Duodenal mucosa (tissue), 2 donors: ENCODE measurements around the gene RHBDF1.

ENCODE experiments used
- H3K27ac ChIP-seq: one replicate; pipeline ENCODE4 v1.7.0; 2013; ENCODE audit warnings: low read depth, low read length
- H3K27me3 ChIP-seq, 2 donors: one replicate each; pipeline ENCODE4 v1.7.0; 2013; ENCODE audit warnings: low read length in 2 of 2, control low read depth in 1 of 2; ENCODE audit not compliant: insufficient read depth in 2 of 2, control insufficient read depth in 1 of 2
- H3K36me3 ChIP-seq, 2 donors: one replicate each; pipeline ENCODE4 v1.7.0; 2013; ENCODE audit warnings: low read length in 2 of 2, control low read depth in 1 of 2; ENCODE audit not compliant: insufficient read depth in 2 of 2, control insufficient read depth in 1 of 2
- H3K4me1 ChIP-seq, 2 donors: one replicate each; pipeline ENCODE4 v1.7.0; 2013; ENCODE audit warnings: low read length in 2 of 2, control low read depth in 1 of 2; ENCODE audit not compliant: insufficient read depth in 2 of 2, control insufficient read depth in 1 of 2
- H3K4me3 ChIP-seq, 2 donors: one replicate each; pipeline ENCODE4 v1.7.0; 2013; ENCODE audit warnings: low read length in 2 of 2, low read depth in 1 of 2
- H3K9ac ChIP-seq, 2 donors: one replicate each; pipeline ENCODE4 v1.7.0; 2013; ENCODE audit warnings: low read length in 2 of 2, low read depth in 1 of 2
- H3K9me3 ChIP-seq, 2 donors: one replicate each; pipeline ENCODE4 v1.7.0; 2013; ENCODE audit warnings: low read length in 2 of 2, control low read depth in 1 of 2; ENCODE audit not compliant: control insufficient read depth in 1 of 2

Gene RHBDF1

DNA sequence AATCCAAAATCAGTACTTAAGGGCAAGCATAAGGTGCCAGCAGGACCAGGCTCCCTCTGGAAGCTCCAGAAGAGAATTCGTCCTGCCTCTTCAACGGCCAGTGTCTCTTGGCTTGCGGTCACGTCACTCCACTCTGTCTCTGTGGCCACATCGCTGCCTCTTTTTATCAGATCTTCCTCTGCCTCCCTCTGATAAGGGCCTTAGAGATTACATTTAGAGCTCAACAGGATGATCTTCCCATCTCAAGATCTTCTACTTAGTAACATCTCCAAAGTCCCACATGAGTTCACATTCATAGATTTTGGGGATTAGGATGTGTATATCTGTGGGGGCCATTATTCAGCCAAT is 22.5 kb upstream of the RHBDF1 start:
- no peak overlapping the region for H3K4me3 ChIP-seq
- no peaks in the 10 kb centered on the region for H3K27me3 ChIP-seq
- H3K9me3 ChIP-seq, result no peaks in the 10 kb centered on the region
- no peak overlapping the region for H3K27ac ChIP-seq
- no peaks in the 10 kb centered on the region for H3K4me1 ChIP-seq
- no peak overlapping the region for H3K9ac ChIP-seq
- H3K36me3 ChIP-seq, result peaks cover 0 to 22% of the 10 kb centered on the region in 2 donors

DNA sequence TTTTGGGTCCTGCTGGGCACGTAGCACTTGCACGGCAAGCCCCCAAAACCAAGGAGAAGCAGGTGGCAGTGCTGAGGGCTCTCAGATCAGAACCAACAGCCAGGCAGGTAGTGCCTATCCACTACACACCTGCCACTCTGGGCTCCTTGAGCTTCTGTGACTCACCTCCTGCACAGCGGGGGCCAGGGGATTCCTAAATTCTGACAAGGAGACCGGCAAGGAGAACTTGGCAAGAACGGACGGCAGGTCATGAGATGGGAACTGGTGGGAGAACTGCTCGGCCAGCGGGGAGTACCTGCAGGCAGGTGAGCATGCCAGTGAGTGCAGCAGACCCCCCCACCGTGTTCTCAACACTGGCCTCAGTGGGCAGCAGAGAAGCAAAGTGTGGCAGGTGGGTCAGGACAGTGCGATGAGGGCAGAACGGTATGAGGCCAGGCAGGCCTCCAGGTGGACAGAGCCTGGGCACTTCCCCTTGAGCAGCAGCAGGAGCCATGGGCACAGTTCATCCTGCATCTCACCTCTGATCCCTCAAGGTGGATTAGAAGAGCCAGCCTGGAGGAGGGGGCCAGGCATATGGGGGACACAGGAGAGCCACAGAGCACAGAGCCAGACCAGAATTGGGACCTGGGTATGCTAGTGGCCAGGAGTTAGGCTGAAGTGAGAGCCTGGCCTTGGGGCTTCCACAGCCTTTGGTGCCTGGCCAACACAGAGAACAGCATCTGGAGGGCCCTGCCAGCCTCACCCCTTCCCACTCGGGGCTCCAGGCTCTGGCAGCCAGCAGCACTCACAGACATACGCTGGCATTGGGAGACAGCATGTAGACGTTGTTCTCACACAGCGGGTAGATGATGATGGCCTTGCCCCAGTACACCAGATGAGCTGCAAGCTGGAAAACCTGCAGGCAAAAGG is 20.3 kb upstream of the RHBDF1 start:
- H3K4me3 ChIP-seq, result no peak overlapping the region
- no peak overlapping the region for H3K9ac ChIP-seq
- H3K9me3 ChIP-seq, result no peaks in the 10 kb centered on the region
- no peak overlapping the region for H3K27ac ChIP-seq
- H3K36me3 ChIP-seq, result peaks cover 8 to 32% of the 10 kb centered on the region in 2 donors
- H3K4me1 ChIP-seq, result no peaks in the 10 kb centered on the region
- no peaks in the 10 kb centered on the region for H3K27me3 ChIP-seq

- H3K9ac ChIP-seq, result no peak overlapping the region
- no peak overlapping the region for H3K4me3 ChIP-seq
- H3K27ac ChIP-seq, result no peak overlapping the region
These were observed 19.1 kb upstream of the RHBDF1 start for GRCh38 chr16:91484-91883.

DNA sequence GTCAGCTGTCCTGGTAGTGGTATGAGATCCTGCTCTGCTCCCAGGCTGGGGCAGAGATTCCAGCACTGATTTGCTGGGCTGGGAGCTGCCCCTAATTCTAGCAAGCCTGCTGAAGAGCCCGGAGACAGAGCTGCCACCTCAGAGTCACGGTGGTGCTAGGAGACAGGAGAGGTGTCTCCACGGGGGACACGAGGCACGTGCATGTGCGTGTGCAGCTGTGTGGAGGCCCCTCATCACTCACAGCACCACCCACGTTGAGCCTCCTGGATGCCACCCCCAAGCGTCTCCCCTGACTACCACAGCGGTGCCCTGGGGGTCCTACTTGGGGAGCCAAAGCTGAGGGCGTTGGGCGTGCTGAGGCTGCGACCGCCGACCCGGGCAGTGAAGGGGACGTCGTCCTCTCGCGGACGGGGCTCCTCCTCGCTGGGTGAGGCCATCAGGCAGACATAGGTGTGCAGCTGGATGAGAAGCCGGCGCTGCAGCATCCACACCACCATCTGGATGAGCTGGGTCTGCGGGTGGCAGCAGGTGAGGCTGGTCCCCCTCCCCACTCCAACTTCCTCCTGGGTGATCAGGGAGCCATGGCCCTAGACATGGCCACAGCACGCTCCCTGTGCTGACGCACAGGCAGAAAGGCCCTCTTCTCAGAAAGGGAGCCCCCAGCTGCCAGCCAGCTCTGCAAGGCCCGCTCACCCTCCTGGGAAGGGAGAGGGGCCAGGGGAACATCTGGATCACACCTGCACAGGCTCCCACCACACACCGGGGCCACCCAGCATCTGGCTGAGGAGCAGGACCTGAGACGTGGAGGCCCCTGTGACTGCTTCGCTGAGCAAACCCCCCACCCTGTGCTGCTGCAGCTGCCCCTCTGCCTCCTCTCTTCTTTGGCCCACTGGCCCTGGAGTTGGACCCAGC is 17.2 kb upstream of the RHBDF1 start:
- Histone ChIP-seq H3K9me3 (no peaks in the 10 kb centered on the region), H3K36me3 (peaks cover 8 to 53% of the 10 kb centered on the region in 2 donors), H3K9ac (no peak overlapping the region), H3K27me3 (no peaks in the 10 kb centered on the region), H3K4me3 (no peak overlapping the region), H3K4me1 (peaks cover 7 to 10% of the 10 kb centered on the region in 2 donors), H3K27ac (no peak overlapping the region)

More at GRCh38 chr16:91484-91883, 19.1 kb upstream of the RHBDF1 start:
- Histone ChIP-seq H3K4me1 (no peaks in the 10 kb centered on the region), H3K27me3 (no peaks in the 10 kb centered on the region), H3K9me3 (no peaks in the 10 kb centered on the region), H3K36me3 (peaks cover 8 to 38% of the 10 kb centered on the region in 2 donors)

DNA sequence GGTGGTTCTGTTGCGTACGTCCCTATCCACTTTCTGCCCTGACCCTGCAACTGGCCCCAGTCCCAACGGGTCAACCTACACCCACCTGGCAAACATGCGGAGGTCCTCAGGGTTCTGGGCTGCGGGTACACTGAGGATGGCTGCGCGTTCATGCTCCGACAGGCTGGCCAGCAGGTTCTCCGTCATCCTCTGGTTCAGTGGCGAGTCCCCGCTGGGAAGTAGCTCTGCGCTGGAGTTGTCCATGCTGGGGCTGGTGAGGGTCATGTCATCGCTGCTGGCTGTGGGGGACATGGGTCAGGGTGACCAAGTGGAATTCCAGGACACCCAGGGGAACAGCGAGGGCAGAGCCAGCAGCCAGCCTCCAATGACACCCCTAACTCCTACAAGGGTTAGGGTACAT is 16.2 kb upstream of the RHBDF1 start:
- no peaks in the 10 kb centered on the region for H3K9me3 ChIP-seq
- H3K9ac ChIP-seq, result no peak overlapping the region
- peaks cover 15 to 17% of the 10 kb centered on the region in 2 donors for H3K4me1 ChIP-seq
- H3K36me3 ChIP-seq, result peaks cover 8 to 56% of the 10 kb centered on the region in 2 donors
- H3K27ac ChIP-seq, result no peak overlapping the region
- no peaks in the 10 kb centered on the region for H3K27me3 ChIP-seq
- H3K4me3 ChIP-seq, result no peak overlapping the region

- no peak overlapping the region for H3K9ac ChIP-seq
- H3K27me3 ChIP-seq, result no peaks in the 10 kb centered on the region
- peaks cover 15 to 17% of the 10 kb centered on the region in 2 donors for H3K4me1 ChIP-seq
- no peak overlapping the region for H3K27ac ChIP-seq
- no peaks in the 10 kb centered on the region for H3K9me3 ChIP-seq
- peaks cover 8 to 52% of the 10 kb centered on the region in 2 donors for H3K36me3 ChIP-seq
- H3K4me3 ChIP-seq, result no peak overlapping the region
These were observed 14.1 kb upstream of the RHBDF1 start for GRCh38 chr16:86483-86952.

GRCh38 chr16:85865-86264 is 13.4 kb upstream of the RHBDF1 start:
- Histone ChIP-seq H3K4me3 (no peak overlapping the region), H3K27me3 (no peaks in the 10 kb centered on the region), H3K9ac (no peak overlapping the region), H3K4me1 (peaks cover 15 to 17% of the 10 kb centered on the region in 2 donors), H3K27ac (no peak overlapping the region), H3K36me3 (peaks cover 8 to 52% of the 10 kb centered on the region in 2 donors), H3K9me3 (no peaks in the 10 kb centered on the region)

GRCh38 chr16:85407-85782 is 13.0 kb upstream of the RHBDF1 start:
- Histone ChIP-seq H3K9ac (no peak overlapping the region), H3K9me3 (no peaks in the 10 kb centered on the region), H3K27ac (peak overlapping the region; percentile 52), H3K4me3 (no peak overlapping the region), H3K4me1 (peaks cover 15 to 17% of the 10 kb centered on the region in 2 donors), H3K36me3 (peaks cover 8 to 52% of the 10 kb centered on the region in 2 donors), H3K27me3 (no peaks in the 10 kb centered on the region)

GRCh38 chr16:84718-85406 is 12.4 kb upstream of the RHBDF1 start:
- Histone ChIP-seq H3K9me3 (no peaks in the 10 kb centered on the region), H3K4me3 (no peak overlapping the region), H3K9ac (no peak overlapping the region), H3K4me1 (peaks cover 15 to 17% of the 10 kb centered on the region in 2 donors), H3K27ac (peak overlapping the region; percentile 52), H3K27me3 (no peaks in the 10 kb centered on the region), H3K36me3 (peaks cover 8 to 56% of the 10 kb centered on the region in 2 donors)
